Measurements from ENCODE around the gene RGS11. TPM values are rescaled to one million over a fixed set of nuclear protein-coding genes. Genes with fewer than 3 reads are reported as not detected.

Gene RGS11
- total RNA-seq, 2 experiments from 2014 or later: not detected

GRCh38 chr16:285146-286055, 9.7 kb upstream of the RGS11 start:
- Histone ChIP-seq H3K9me2 (ENCODE audit: insufficient read depth, low read length) (no peaks in the 10 kb centered on the region), H3K79me2 (ENCODE audit: insufficient read depth, low read depth, low read length) (no peaks in the 10 kb centered on the region), H4K20me1 (ENCODE audit: insufficient read depth, low read length) (no peaks in the 10 kb centered on the region), H3K36me3 (ENCODE audit: insufficient read depth, low read length) (no peaks in the 10 kb centered on the region; the same call in 1 of the 2 replicates), H3K4me3 (ENCODE audit: low read depth, low read length, poor library complexity, severe bottlenecking) (no peak overlapping the region), H2AFZ (ENCODE audit: low read length) (no peak overlapping the region), H3K4me1 (ENCODE audit: insufficient read depth, low read length, poor library complexity, severe bottlenecking) (no peaks in the 10 kb centered on the region), H3K4me2 (ENCODE audit: low read length) (no peak overlapping the region), H3K9me3 (ENCODE audit: low read length) (no peaks in the 10 kb centered on the region), H3K27ac (ENCODE audit: low read depth, low read length, poor library complexity, severe bottlenecking) (no peak overlapping the region)
- DNase-seq (ENCODE audit: low spot score): no peak
- TF ChIP-seq CTCF (conservative IDR thresholded peaks at IDR 0.05; ENCODE audit: low read length) (no peak), EZH2phosphoT487 (IDR thresholded peaks at IDR 0.05; ENCODE audit: borderline replicate concordance, low read depth, low read length) (no peak)
- ChIA-PET CTCF (ENCODE audit: unreplicated experiment) (no interaction called here), POLR2A (no interaction called here)
- no TSS peak for BruUV-seq (replicated peaks)
- intact Hi-C loops (cut with micrococcal nuclease; ENCODE audit: unreplicated experiment): no loop called here

- H3K9me3 ChIP-seq (ENCODE audit: low read length): no peaks in the 10 kb centered on the region
- no peak overlapping the region for H3K4me2 ChIP-seq (ENCODE audit: low read length)
- CTCF ChIA-PET (ENCODE audit: unreplicated experiment): no interaction called here
- no peak overlapping the region for H2AFZ ChIP-seq (ENCODE audit: low read length)
- H3K36me3 ChIP-seq (ENCODE audit: insufficient read depth, low read length): no peaks in the 10 kb centered on the region; the same call in 1 of the 2 replicates
- no peaks in the 10 kb centered on the region for H4K20me1 ChIP-seq (ENCODE audit: insufficient read depth, low read length)
- POLR2A ChIA-PET: no interaction called here
- no peak for DNase-seq (ENCODE audit: low spot score)
- no peak overlapping the region for H3K4me3 ChIP-seq (ENCODE audit: low read depth, low read length, poor library complexity, severe bottlenecking)
- TF ChIP-seq EZH2phosphoT487 (IDR thresholded peaks at IDR 0.05; ENCODE audit: borderline replicate concordance, low read depth, low read length): no peak
- TF ChIP-seq CTCF (conservative IDR thresholded peaks at IDR 0.05; ENCODE audit: low read length): no peak
- no peaks in the 10 kb centered on the region for H3K9me2 ChIP-seq (ENCODE audit: insufficient read depth, low read length)
- no peaks in the 10 kb centered on the region for H3K4me1 ChIP-seq (ENCODE audit: insufficient read depth, low read length, poor library complexity, severe bottlenecking)
- intact Hi-C loops (cut with micrococcal nuclease; ENCODE audit: unreplicated experiment): no loop called here
- no peak overlapping the region for H3K27ac ChIP-seq (ENCODE audit: low read depth, low read length, poor library complexity, severe bottlenecking)
- H3K79me2 ChIP-seq (ENCODE audit: insufficient read depth, low read depth, low read length): no peaks in the 10 kb centered on the region
- BruUV-seq (replicated peaks): no TSS peak
Measured at GRCh38 chr16:284204-285120, 8.7 kb upstream of the RGS11 start.
